K562 (cell line): ENCODE data around the gene ARHGEF4. TPM values are rescaled to one million over a fixed set of nuclear protein-coding genes. Genes with fewer than 3 reads are reported as not detected.

Experiments used
- ATAC-seq: fragments of 200-7000 bp; cut with Tn5 transposase; 3 replicates; pipeline ENCODE4 v1.9.1; 2020; ENCODE audit warnings: moderate library complexity
- BruUV-seq: library from RNA; stranded (reverse); fragments of 400-500 nt; replicated peaks from 2 replicates; lab custom pipeline; 2021; lab: Mats Ljungman, UMichigan
- CTCF ChIA-PET: fragments of 300-600 bp; formaldehyde crosslinking; extraction: SDS; loops from one replicate; lab custom pipeline; 2021; ENCODE audit warnings: low intra/inter-chr PET ratio; lab: Yijun Ruan, JAX
- POLR2A ChIA-PET: fragments of 300-600, 350-650 bp; sonication (Branson Sonifier 250); formaldehyde crosslinking; extraction: SDS; loops from one replicate; lab custom pipeline; 2021; ENCODE audit warnings: antibody characterized with exemption, inconsistent platforms; lab: Yijun Ruan, JAX
- DNase-seq, 4 experiments: peaks; one replicate each; pipeline versions ENCODE4 v3.0.0 to v3.0.0-alpha.2; 2011 to 2018; ENCODE audit warnings: low spot score in 3 of 4, mixed read lengths in 3 of 4; ENCODE audit errors: extremely low read depth in 1 of 4
- FAIRE-seq: peaks from 2 replicates; lab custom pipeline; 2011; peaks lifted over from hg19 to GRCh38; lab: Jason Lieb, UNC
- H2AFZ ChIP-seq: 2 replicates; pipeline ENCODE4 v1.6.0; 2011; ENCODE audit warnings: low read depth, low read length, control low read depth, inconsistent platforms
- H3K27ac ChIP-seq: fragments of 200-600 bp; 3 replicates; pipeline ENCODE4 v1.8.0; 2011; ENCODE audit warnings: low read depth, mild to moderate bottlenecking, control low read depth, inconsistent platforms, low read length, moderate library complexity, mixed read lengths; ENCODE audit errors: extremely low read depth
- H3K27me3 ChIP-seq, 2 experiments: fragments of 300-600 bp in 1 of 2; 2 replicates in 1 of 2; 3 replicates in 1 of 2; pipeline versions ENCODE4 v1.6.0 to v1.8.0; 2011; ENCODE audit warnings: inconsistent platforms in 2 of 2, low read length in 2 of 2, mild to moderate bottlenecking in 1 of 2, mixed read lengths in 1 of 2, moderate library complexity in 1 of 2; ENCODE audit not compliant: control insufficient read depth in 2 of 2, insufficient read depth in 2 of 2
- H3K36me3 ChIP-seq: fragments of 300-600 bp; 3 replicates; pipeline ENCODE4 v1.8.0; 2011; ENCODE audit warnings: mild to moderate bottlenecking, low read length, inconsistent platforms; ENCODE audit not compliant: control insufficient read depth, insufficient read depth
- H3K4me1 ChIP-seq, 2 experiments: fragments of 200-600 bp in 1 of 2; replicated peaks in 1 of 2; 2 replicates in 1 of 2; 3 replicates in 1 of 2; pipeline versions ENCODE4 v1.5.1 to v1.8.0; 2011; ENCODE audit warnings: inconsistent platforms in 2 of 2, low read length in 2 of 2, mild to moderate bottlenecking in 1 of 2, mixed read lengths in 1 of 2, moderate library complexity in 1 of 2; ENCODE audit not compliant: control insufficient read depth in 2 of 2, insufficient read depth in 2 of 2
- H3K4me2 ChIP-seq: 2 replicates; pipeline ENCODE4 v1.6.1; 2011; ENCODE audit warnings: low read length, control low read depth, inconsistent platforms, mixed read lengths; ENCODE audit not compliant: insufficient read depth
- H3K4me3 ChIP-seq: fragments of 200-600 bp; sonication (generic), shearing (Covaris generic); 2 replicates; pipeline ENCODE4 v1.5.1; 2016; ENCODE audit warnings: control low read depth, inconsistent platforms
- H3K79me2 ChIP-seq: fragments of 200-600 bp; 3 replicates; pipeline ENCODE4 v1.8.0; 2011; ENCODE audit warnings: low read length, inconsistent platforms; ENCODE audit not compliant: control insufficient read depth, insufficient read depth
- H3K9ac ChIP-seq, 2 experiments: 2 replicates each; pipeline versions ENCODE4 v1.6.0 to v1.6.1; 2011; ENCODE audit warnings: low read depth in 2 of 2, low read length in 2 of 2, control low read depth in 1 of 2, inconsistent platforms in 1 of 2, mild to moderate bottlenecking in 1 of 2, mixed read lengths in 1 of 2; ENCODE audit not compliant: insufficient read depth in 1 of 2
- H3K9me1 ChIP-seq: one replicate; pipeline ENCODE4 v1.6.0; 2011; ENCODE audit warnings: inconsistent platforms, mild to moderate bottlenecking, low read length, moderate library complexity; ENCODE audit not compliant: control insufficient read depth, insufficient read depth
- H3K9me3 ChIP-seq: replicated peaks from 2 replicates; pipeline ENCODE4 v1.5.1; 2011; ENCODE audit warnings: low read depth, low read length, inconsistent platforms; ENCODE audit not compliant: control insufficient read depth, insufficient read depth
- H4K20me1 ChIP-seq: replicated peaks from 2 replicates; pipeline ENCODE4 v1.6.1; 2011; ENCODE audit warnings: low read length, inconsistent platforms, mixed read lengths; ENCODE audit not compliant: control insufficient read depth, insufficient read depth
- NCOA6 ChIP-seq: fragments of 450-650 bp; IDR thresholded peaks from 2 replicates; pipeline ENCODE4 v1.6.1; 2017; ENCODE audit warnings: mild to moderate bottlenecking
- NONO ChIP-seq, 2 experiments: fragments of 200-400 bp in 1 of 2; fragments of 450-650 bp in 1 of 2; formaldehyde crosslinking in 1 of 2; IDR thresholded peaks; 2 replicates each; pipeline ENCODE4 v1.6.1; 2017; ENCODE audit warnings: low read depth in 2 of 2, mild to moderate bottlenecking in 2 of 2, moderate library complexity in 2 of 2, low read length in 1 of 2
- NR3C1 ChIP-seq: sonication (generic); formaldehyde crosslinking; IDR thresholded peaks from 2 replicates; pipeline ENCODE4 v1.8.1; 2022; ENCODE audit warnings: missing genetic modification reagents
- SMAD1 ChIP-seq: fragments of 150-350 bp; IDR thresholded peaks from 2 replicates; pipeline ENCODE4 v1.6.1; 2014; ENCODE audit warnings: low read length, low read depth; ENCODE audit not compliant: partially characterized antibody
- TAF7 ChIP-seq: fragments of 450-650 bp; IDR thresholded peaks from 2 replicates; pipeline ENCODE4 v1.6.1; 2016; ENCODE audit warnings: missing genetic modification characterization, missing compliant biosample characterization
- WGBS: fragments of 100-300 bp; shearing (Covaris generic); methylation state at CpG from one replicate; pipeline ENCODE4 v1.1.6; 2016; ENCODE audit warnings: low coverage, mixed read lengths; ENCODE audit not compliant: insufficient coverage; ENCODE audit errors: missing lambda C conversion rate; 5-methylcytosine and 5-hydroxymethylcytosine counted together
- in situ Hi-C: fragments of 300-500 bp; cut with MboI; formaldehyde crosslinking; loops from 4 replicates; pipeline ENCODE4 v1.15.0; 2018; ENCODE audit warnings: inconsistent platforms, mixed read lengths
- intact Hi-C: fragments of 100-400 bp; cut with micrococcal nuclease; formaldehyde crosslinking; loops from 2 replicates; pipeline ENCODE4 v1.14.2; 2022
- polyA plus RNA-seq, 8 experiments: library from polyadenylated mRNA; depleted of rRNA in 4 of 8; stranded (reverse) in 5 of 8; unstranded in 3 of 8; fragments of >200 nt; fragmentation: Nextera tagmentation in 2 of 8; fragmentation: Illumina TruSeq in 1 of 8; extraction: Ambion mirVana in 2 of 8; extraction: Trizol in 1 of 8; gene quantifications; 2 replicates each; pipeline versions ENCODE4 v1.2.1 to v1.2.3, GENCODE V29; 2011 to 2014; ENCODE audit warnings: inconsistent platforms in 1 of 8, missing spikeins in 1 of 8
- total RNA-seq, 7 experiments: library from RNA; depleted of rRNA in 6 of 7; stranded (reverse); fragments of >200 nt in 6 of 7; fragmentation: Illumina TruSeq in 2 of 7; extraction: Trizol in 2 of 7; gene quantifications; 2 replicates each; pipeline versions ENCODE4 v1.2.1 to v1.2.3, GENCODE V29; 2011 to 2021; ENCODE audit warnings: low replicate concordance in 1 of 7

Gene ARHGEF4
- total and polyA plus RNA-seq, 9 of the 15 experiments (the other 6 are each of a cell fraction or from before 2014, with no cell fraction given), result not detected

GRCh38 chr2:131064589-131065512 lies 228.1 kb downstream of the ARHGEF4 start:
- FAIRE-seq (no peak), ATAC-seq (peak; percentile 59), DNase-seq (no peak)
- no peak overlapping the region for H3K9ac ChIP-seq
- BruUV-seq, result no TSS peak
- in situ Hi-C loops, result no loop called here
- peaks cover 80% of the 10 kb centered on the region for H3K79me2 ChIP-seq
- no peak overlapping the region for H2AFZ ChIP-seq
- no peaks in the 10 kb centered on the region for H3K27me3 ChIP-seq
- no peaks in the 10 kb centered on the region; the same call in none of the 2 replicates for H4K20me1 ChIP-seq
- no peaks in the 10 kb centered on the region for H3K4me1 ChIP-seq
- no peaks in the 10 kb centered on the region for H3K9me1 ChIP-seq
- no peak overlapping the region for H3K4me3 ChIP-seq
- CTCF ChIA-PET, result no interaction called here
- no peak overlapping the region for H3K4me2 ChIP-seq
- H3K9me3 ChIP-seq, result no peaks in the 10 kb centered on the region
- TF ChIP-seq TAF7 (tag) (no peak), NONO (IDR thresholded peaks at IDR 0.05; ENCODE audit: low read depth in 2 of 2, low read length in 1 of 2) (no peak), NR3C1 (CRISPR knock-in tag) (no peak), SMAD1 (no peak), NCOA6 (no peak)
- H3K36me3 ChIP-seq, result peaks cover 76% of the 10 kb centered on the region
- intact Hi-C loops, result no loop called here
- no peak overlapping the region for H3K27ac ChIP-seq
- 85% methylated on average over 13 of the region's 14 CpGs for WGBS
- POLR2A ChIA-PET, result interaction anchor here (1.2 kb wide), 2 partner anchors 9 to 13 kb away, joined by 3 read pairs; no protein-coding TSS in a partner anchor
